T-helper 9 cell (primary cell): ENCODE measurements around the gene LYZL1.
"Not testable (repeated sequence)": the region's sequence is repeated elsewhere in the genome, so short reads cannot be mapped to it uniquely, and the experiment has no call there.

Experiments
- DNase-seq: peaks from one replicate; pipeline ENCODE4 v3.0.0-alpha.2; 2020
- total RNA-seq, 2 donors: gene quantifications; one replicate each; lab custom pipeline; 2026; lab: John Stamatoyannopoulos, UW

LYZL1 gene
- 0 reads per million in 2 donors for total RNA-seq

GRCh38 chr10:29288906-29289305 is at the start of gene LYZL1:
Gene LYZL1, plus strand, starts transcription at chr10:29289070. Its CDS starts 2,798 bp downstream, at chr10:29291868.
- not testable (repeated sequence) for DNase-seq

GRCh38 chr10:29239569-29240472 is 49.0 kb upstream of the LYZL1 start:
- no peak for DNase-seq

GRCh38 chr10:29240986-29241660 is 47.7 kb upstream of the LYZL1 start:
- DNase-seq, result no peak

DNA sequence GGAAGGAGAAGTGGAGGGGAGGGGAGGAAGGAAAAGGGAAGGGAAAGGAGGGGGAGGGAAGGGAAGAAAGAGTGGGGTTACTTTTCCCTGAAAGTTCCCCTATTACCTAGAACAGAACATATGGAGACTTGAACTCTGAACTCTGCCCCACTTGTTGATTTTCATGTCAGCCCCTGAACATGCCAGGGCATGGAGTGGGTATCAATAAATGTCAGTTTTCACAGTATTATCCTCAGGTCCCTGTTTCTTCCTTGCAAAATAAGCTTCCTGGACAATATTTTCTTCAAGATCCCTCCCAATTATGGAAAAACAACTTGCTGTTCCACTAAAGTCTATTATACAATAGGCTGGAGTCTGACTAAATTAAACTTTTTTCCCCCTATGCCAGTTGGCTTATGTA is 46.9 kb upstream of the LYZL1 start:
- DNase-seq, result no peak

DNA sequence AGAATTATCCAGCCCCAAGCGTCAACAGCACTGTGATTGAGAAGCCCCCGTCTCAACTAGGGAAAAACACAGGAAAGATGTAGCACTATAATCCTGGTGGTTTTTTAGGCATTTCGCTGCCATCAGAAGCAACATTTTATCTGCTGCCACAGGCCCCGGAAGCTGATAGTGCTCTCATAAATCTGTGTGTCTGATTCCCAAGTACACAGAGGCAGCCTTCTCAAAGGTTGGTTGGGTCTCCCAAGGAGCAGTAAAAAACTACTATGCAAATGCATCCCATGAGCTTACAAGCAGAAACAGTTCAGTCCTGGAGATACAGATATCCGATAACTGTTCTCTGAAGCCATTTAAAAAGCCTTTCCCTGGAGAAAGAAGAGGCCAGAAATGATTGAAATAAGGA is 45.8 kb upstream of the LYZL1 start:
- DNase-seq, result no peak

DNA sequence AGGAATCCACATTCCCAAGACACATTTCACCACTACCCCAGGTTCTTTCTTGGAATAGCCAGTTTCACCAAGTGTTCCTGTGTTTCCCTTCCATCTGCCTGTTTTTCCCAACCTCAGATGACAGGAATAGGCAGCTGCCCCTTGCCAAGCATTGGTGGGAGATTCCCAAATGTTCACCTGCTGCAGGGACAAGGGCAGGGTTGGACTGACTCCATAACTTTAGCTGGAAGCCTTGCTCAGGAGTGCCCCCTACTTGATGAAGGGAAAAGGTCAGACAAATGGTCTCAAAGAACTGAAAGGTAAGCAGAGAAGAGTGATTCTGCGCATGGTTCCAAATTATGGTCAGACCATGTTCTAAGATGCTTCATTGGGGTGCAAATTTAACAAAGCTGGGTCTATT is 45.1 kb upstream of the LYZL1 start:
- no peak for DNase-seq

DNA sequence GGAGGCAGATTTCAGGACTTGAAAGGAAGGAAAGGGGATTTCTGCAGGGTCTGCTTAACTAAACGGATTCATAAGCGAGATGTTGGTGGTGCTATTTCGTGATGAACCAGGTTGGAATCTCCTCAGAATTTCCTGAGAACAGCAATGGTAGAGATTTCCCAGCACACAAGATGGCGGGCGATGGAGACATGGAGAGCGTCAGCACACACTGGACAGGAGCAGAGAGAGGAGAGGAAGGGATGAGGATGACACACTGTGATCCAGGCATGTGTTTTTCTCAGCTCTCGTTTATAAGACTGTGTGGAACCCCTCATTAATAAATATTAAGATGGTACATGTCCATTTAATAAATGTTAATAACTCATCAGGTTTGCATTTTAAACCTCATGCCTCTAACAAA is 43.9 kb upstream of the LYZL1 start:
- DNase-seq, result no peak

GRCh38 chr10:29245476-29245875 is 43.4 kb upstream of the LYZL1 start:
- DNase-seq, result no peak

DNA sequence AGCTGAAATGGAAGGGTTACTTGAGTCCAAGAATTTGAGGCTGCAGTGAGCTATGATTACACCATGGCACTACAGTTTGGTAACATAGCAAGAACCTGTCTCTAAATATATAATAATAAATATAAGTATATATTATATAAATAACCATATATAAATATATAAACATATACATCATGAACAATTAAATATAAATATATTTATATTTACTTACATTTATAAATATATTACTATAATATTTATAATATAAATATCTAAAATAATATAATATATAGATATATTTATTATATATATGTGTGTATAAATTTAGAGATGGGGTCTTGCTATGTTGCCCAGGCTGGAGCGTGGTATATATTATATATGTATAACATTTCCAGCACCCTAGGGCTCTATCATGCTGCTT is 42.4 kb upstream of the LYZL1 start:
- no peak for DNase-seq

DNA sequence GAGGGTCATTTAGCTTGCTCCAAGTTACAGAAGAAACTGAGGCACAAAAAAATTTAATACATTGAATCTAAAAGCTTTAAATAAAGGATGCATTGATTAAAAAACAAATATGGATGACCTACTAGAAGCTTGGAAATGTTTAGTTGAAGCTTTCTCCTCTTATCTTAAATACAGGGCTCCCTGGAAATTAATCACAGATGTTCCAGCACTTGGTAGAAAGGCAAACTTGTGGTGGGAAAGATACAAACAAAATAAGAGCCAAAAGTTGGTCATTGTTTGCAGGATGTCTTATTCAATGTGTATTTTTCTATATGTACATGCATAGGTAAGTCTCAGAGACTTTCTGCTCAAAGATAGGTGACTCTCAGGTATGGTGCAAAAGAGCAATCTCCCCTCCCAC is 40.7 kb upstream of the LYZL1 start:
- no peak for DNase-seq

DNA sequence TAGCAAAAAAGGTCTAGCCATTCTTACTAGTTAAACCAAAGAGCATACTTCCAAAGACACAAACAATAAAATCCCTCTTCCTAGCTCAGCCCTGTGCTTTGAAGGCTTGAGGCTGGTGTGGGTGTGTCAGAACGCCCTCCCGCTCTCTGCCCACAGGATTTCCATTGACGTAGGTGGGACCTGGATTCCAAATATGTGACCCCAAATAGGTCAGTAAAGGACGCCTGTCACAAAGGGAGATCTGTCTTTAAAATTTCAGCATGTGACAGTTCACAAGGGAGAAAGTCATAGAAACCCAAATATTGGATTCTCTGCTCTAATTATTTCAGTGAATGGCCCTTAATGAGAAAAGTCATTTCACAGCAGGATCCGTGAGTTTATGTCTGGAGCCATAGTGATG is 39.9 kb upstream of the LYZL1 start:
- DNase-seq, result no peak

DNA sequence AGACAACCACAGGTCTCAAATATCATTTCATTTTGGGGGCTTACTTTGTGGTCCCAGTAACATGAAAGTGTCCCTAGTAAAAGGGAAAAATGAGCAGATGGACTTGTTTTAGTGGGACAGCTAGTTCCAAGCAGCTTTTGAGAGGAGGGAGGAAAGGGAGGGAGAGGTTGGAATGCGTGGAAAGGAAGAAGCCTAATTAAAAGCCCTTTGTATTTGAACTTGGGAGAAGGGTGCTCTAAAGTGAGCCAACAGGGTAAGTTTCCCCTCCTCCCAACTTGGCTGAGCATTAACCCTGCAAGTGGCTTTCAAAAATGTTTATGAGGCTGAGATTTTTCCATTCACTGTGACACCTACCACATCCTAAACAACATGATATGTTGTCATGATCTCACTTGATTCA is 38.8 kb upstream of the LYZL1 start:
- DNase-seq, result no peak

DNA sequence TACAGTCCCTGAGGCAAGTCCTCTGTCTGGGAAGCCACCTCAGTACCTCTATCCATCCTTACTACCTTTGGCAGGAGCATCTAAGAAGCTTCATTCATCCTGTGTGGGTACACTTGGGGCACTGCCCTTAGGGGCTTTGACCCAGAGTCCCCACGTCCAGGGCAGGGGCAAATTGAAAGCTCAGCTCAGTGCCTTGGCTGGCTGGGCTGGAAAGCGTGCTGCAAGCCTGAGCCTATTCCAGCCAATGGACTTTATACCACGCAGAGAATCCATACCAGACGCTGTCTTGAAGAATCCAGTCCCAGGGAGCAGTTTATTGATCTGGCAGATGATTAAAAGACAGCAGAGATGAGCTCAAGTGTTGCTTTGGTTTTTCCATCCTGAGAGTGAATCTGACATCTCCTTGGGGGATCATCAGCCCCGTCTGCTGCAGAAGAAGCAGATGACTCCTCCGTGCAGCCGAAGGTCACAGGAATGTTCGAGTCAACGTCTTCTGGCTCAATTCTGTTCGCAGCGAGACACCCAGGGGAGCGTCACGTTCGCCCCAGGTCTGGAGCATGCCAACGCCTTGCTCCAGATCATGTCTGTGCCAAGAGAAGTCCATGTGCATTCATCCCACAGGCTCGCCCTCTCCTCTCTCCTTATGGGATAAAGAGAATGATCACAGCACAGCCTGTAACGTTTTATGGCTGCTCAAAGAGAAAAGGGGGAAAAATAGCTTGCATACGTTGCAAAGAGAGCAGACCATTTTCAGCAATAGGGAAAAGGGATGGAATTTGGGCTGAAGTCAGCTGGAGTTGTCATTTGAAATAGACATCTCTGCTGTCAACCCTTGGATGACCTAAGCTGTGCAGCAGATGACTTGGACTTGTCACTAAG is 35.8 kb upstream of the LYZL1 start:
- no peak for DNase-seq

- DNase-seq, result no peak
Observed at GRCh38 chr10:29253690-29254029, 35.2 kb upstream of the LYZL1 start.

- no peak for DNase-seq
Observed at GRCh38 chr10:29254123-29255046, 34.5 kb upstream of the LYZL1 start.

DNA sequence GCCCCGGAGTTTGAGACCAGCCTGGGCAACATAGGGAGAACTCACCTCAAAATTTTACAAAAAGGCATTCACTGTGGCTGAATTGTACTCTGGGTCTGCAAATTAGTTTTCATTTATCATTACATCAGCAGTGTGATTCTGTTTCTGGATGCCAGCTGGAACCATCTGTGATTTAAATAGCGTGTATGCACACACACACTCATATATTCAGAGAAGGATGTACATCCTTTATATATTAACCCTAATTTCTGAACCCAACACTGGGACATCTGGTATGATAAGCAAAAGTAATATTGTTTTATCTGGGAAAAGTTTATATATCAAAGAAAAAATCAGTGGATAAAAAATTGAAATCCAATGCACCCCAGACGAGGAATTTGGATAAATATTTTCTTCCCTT is 33.8 kb upstream of the LYZL1 start:
- no peak for DNase-seq

GRCh38 chr10:29256019-29256418 is 32.9 kb upstream of the LYZL1 start:
- no peak for DNase-seq

DNA sequence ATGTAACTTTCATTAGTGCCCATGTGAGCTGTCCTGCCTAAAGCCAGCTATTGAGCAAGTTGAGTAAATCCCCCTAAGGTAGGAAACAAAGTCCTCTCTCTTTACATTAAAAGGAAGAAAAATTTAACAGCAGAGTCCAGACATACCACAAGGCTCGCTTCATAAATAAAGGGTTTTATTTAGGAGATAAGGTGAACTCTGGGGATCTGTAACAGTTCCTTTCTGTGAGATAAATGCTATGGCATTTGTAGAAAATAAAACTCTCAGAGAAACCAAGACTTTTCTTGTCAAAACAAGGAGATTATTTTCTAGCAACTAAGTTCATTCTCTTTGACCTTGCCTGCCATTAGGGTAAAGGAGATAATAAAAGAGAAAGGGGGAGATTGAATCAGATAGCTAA is 32.3 kb upstream of the LYZL1 start:
- DNase-seq, result no peak

DNA sequence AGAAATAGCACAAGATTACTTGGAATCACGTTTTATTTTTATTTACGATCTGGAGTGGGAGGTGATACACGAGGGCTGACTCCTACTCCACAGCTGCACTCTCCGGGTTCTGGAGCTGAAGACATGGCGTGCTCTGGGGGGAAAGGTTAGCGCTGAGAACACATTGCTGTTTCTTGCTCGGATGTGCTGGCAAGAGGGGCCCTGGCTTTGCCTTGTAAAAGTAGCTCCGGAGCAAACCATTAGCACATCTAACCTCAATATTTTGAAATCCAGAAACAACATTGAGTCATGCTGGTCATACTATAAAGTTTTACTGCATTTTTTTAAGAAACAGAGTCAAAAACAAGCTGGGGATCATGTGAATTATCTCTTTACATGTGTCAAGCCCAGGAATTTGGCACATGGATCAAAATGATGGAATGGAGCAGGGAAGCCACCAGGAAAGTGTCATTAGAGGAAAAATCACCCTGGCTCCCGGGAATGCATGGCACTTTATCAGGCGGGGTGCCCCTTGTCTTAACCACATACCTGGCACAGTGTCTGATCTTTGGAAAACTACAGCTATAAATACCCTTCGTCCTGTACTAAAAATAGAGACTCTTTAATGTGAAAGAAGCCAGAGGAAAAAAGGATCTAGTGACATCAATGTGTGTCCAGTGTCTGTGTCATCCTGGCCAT is 31.6 kb upstream of the LYZL1 start:
- DNase-seq, result no peak

- no peak for DNase-seq
Observed at GRCh38 chr10:29257784-29258135, 31.1 kb upstream of the LYZL1 start.

- no peak for DNase-seq
Observed at GRCh38 chr10:29259498-29259897, 29.4 kb upstream of the LYZL1 start.

DNA sequence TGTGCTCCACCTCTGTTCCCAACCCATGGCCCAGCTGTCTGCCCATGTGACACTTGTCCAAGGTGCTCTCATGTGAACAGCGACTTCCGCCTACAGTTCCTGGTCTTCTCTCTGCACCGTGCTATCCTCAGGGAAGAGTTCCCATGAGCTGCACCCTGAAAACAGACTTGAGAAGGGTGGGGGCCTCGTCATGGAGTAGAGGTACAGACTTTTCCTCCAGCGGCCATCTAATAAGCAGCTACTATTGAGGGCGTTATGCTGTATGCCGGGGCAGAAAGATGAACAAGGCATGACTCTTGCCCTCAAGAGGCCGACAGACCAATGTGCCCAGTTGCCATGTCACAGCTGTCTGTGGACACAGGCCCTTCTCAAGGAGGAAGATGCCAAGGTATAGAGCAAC is 25.4 kb upstream of the LYZL1 start:
- no peak for DNase-seq
